ENCODE results near the gene ABCF1.
"Not testable (repeated sequence)": the region's sequence is repeated elsewhere in the genome, so short reads cannot be mapped to it uniquely, and the experiment has no call there.

The ABCF1 gene

GRCh38 chr6:30560930-30561329, 10.3 kb upstream of the ABCF1 start:
- no peak for DNase-seq

GRCh38 chr6:30562470-30563425, 8.5 kb upstream of the ABCF1 start:
- no peak for DNase-seq

- no peak for DNase-seq
These were observed 7.1 kb upstream of the ABCF1 start for GRCh38 chr6:30564114-30564513.

GRCh38 chr6:30565772-30566171, 5.5 kb upstream of the ABCF1 start:
- DNase-seq, result no peak

DNA sequence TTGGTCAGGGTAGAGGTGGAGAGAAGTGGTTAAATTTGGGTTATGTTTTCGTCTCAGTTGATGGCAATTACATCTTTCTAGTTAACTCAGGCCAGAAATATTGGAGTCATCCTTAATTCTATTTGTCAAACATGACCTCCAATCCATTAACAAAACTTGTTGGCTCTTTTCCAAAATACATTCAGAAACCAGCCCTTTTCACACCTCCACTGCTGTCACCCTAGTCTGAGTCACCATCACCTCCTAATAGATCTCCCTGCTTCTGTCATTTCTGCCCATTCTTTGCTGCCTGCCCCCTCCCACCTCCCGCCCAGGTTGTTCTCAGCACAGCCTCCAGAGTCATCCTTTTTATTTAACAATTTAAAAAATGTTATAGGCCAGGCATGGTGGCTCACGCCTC, 3.0 kb upstream of the ABCF1 start:
- DNase-seq, result no peak

DNA sequence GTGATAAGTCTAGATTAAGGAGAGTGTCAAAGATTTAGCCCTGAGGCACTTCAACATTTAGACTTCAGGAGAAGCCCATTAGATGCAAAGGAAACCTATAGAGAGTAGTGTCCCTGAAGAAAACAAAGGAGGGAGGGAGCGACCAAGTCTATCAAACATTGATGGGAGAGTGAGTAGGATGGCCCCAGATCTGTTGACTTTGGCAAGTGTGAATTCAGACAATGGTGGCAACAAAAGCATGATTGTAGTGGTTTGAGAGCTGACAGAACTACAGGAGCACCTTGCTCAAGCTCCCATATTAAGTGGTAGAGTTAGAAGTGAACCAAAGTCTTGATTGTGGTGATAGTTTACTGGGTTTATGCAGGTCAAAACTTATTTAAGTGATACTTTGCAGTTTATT, 979 bp upstream of the ABCF1 start:
- DNase-seq, result no peak

GRCh38 chr6:30570740-30571074, 535 bp upstream of the ABCF1 start:
- DNase-seq, result no peak

DNA sequence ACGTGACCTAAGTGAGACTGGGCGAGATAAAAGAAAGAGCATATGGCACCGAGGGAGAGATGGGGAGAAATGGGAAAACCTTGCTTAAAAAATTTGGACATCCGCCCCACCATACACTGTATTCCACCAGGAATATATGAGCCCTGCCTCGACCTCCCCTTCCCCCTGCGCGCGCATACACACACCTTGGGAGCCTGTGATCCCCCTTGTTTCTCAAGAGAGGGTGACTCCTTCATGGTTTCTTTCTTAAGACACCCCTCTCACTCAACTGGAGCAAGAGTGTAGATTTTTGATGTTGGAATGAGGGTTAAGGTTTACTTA, 480 bp downstream of the ABCF1 start:
- DNase-seq, result no peak

DNA sequence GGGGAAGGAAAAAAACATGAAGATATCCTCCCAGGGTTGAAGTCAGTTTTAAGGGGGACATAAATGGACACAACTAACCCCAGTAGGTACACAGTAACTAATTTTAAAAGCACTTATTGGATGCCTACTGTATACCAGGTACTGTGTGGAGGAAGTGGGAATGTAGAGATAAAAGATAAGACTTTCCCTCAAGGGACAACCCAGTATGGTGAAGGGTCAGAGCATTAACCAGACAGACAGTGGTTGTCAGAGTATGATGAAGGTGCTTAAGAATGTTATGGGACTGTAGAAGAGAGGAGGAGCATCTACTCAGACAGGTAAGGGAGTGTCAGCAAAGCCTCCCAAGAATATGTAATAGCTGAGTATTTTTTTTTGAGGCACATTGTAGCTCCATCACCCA, 906 bp downstream of the ABCF1 start:
- no peak for DNase-seq

GRCh38 chr6:30573113-30573512, 1.9 kb downstream of the ABCF1 start:
- DNase-seq, result no peak

GRCh38 chr6:30578051-30578450, 6.8 kb downstream of the ABCF1 start:
- DNase-seq, result no peak

DNA sequence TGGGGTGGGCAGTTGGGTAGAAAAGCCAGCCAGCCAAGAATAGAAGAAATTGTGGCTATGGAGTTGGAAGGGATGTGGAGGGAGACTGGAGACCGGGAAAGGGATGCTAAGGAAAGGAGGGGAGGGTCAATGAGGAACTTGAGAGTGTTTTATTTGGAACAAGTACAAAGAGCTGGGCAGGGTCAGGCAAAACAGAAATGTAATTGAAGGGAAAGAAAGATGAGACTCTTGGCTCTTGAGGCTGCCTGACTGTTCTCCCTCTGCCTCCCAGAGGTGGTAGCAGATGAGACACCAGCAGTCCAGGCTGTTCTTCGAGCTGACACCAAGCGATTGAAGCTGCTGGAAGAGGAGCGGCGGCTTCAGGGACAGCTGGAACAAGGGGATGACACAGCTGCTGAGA, 12.7 kb downstream of the ABCF1 start:
- no peak for DNase-seq

DNA sequence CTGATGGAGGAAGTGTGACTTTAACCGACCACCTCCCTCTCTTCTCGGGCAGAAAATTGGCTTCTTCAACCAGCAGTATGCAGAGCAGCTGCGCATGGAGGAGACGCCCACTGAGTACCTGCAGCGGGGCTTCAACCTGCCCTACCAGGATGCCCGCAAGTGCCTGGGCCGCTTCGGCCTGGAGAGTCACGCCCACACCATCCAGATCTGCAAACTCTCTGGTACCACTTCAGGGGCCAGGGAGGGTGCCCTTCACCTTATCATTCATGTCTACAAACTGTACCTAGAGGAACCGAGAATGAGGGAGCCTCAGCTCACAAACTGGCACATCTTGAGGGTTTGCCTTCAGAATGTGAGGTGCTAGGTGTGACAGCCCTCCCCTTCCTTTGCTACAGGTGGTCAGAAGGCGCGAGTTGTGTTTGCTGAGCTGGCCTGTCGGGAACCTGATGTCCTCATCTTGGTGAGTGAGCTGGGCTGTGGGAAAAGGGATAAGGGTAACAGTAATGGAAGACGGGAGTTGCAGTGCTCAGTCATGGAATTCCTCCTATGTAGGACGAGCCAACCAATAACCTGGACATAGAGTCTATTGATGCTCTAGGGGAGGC, 18.6 kb downstream of the ABCF1 start:
- DNase-seq, result no peak

GRCh38 chr6:30590509-30590908, 19.3 kb downstream of the ABCF1 start:
- DNase-seq, result no peak

DNA sequence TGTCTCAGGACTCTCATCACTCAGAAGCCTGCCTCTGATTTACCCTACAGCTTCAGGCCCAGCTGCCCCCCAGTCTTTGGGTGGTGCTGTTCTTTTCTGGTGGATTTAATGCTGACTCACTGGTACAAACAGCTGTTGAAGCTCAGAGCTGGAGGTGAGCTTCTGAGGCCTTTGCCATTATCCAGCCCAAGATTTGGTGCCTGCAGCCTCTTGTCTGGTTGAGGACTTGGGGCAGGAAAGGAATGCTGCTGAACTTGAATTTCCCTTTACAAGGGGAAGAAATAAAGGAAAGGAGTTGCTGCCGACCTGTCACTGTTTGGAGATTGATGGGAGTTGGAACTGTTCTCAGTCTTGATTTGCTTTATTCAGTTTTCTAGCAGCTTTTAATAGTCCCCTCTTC, 19.8 kb downstream of the ABCF1 start:
- DNase-seq, result no peak

DNA sequence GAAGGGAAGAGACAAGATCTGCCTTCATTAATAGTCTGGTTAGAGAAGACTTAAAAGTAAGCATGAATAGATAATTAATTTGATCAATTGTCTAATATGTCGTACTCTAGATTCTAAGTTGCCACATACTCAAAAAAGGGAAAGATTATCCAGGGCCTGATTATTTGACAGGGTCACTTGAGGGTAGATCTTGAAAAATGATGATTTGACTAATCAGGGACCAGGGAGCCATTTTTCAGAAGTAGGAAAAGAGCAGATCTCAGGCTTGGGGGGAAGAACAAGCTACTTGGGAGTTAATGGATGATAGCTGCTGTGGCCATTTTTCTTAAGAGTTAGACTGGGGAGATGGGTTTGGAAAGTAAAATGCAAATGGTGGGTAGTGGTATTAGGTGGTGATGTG, 21.0 kb downstream of the ABCF1 start:
- DNase-seq, result no peak

DNA sequence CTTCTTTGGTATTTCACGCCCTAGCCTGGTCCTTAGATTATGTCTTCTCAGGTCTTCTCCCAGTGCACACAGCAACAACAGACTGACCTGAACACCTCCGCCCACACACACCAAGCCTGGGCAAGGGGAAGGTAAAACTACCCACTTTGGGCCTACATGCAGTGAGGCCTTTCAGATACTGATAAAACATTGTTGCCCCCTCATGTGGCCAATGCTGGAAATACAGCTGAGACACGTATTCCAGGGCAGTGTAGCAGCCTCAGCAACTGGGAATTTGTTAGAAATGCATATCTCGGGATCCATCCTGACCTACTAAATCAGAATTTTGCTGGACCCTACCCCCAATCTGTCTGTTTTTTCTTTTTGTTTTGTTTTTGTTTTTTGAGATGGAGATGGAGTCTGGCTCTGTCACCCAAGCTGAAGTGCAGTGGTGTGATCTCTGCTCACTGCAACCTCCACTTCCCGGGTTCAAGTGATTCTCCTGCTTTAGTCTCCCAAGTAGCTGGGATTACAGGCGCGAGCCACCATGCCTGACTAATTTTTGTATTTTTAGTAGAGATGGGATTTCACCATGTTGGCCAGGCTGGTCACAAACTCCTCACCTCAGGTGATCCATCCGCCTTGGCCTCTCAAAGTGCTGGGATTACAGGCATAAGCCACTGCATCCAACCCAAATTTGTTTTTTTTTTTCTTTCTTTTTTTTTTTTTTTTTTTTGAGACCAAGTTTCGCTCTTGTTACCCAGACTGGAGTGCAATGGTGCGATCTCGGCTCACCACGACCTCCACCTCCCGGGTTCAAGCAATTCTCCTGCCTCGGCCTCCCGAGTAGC, 26.3 kb downstream of the ABCF1 start:
- DNase-seq, result not testable (repeated sequence)

GRCh38 chr6:30598912-30599624, 27.8 kb downstream of the ABCF1 start:
- DNase-seq, result no peak

DNA sequence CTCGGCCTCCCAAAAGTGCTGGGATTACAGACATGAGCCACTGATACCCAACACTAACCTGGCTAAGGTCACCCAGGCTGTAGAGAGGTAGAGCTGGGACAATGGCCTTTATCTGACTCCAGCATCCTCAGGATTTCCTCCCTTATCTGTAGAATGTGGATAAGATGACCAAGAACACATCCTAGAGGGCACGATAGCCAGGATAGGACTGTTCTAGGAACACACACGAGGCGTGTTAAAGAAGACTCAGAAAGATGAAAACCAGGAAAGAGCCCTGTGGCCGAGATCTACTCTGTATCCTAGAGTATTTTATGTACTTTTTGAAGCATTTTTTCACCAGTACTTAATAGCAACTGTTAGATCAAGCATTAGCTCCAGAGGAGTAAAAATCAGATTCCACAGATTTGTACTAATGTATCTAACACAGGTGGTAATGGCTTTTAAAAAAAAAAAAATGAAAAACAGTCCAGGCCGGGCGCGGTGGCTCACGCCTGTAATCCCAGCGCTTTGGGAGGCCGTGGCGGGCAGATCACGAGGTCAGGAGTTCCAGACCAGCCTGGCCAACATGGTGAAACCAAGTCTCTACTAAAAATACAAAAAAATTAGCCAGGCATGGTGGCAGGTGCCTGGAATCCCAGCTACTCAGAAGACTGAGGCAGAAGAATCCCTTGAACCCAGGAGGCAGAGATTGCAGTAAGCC, 28.5 kb downstream of the ABCF1 start:
- no peak for DNase-seq

- no peak for DNase-seq
These were observed 29.3 kb downstream of the ABCF1 start for GRCh38 chr6:30600451-30600961.

DNA sequence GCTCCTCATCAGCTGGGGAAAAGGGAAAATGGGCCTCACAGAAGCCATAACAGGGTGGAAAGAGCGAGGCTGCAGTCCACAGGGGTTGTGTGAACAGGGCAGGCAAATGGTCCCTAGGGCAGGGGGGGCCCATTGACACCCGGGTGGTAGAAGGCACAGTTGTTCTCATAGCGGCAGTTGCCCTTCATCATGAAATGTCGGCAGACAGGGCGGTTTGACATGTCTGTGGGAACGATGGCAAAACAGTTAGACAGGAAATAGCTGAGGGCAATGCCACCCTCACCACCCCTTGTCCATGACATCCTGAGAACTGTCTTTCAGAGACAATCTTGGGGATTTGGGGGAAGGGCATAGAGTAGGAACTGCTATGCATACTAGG, 30.2 kb downstream of the ABCF1 start:
- no peak for DNase-seq
